IPS-NIHi11 (cell line): ENCODE data around the gene HACD3.
"Not testable (repeated sequence)": the region's sequence is repeated elsewhere in the genome, so short reads cannot be mapped to it uniquely, and the experiment has no call there.

Source experiments
- DNase-seq: peaks from one replicate; pipeline ENCODE4 v3.0.0; 2012; ENCODE audit warnings: mixed read lengths, low spot score

Gene HACD3

GRCh38 chr15:65550681-65551098 is 20.4 kb downstream of the HACD3 start:
- DNase-seq = no peak

DNA sequence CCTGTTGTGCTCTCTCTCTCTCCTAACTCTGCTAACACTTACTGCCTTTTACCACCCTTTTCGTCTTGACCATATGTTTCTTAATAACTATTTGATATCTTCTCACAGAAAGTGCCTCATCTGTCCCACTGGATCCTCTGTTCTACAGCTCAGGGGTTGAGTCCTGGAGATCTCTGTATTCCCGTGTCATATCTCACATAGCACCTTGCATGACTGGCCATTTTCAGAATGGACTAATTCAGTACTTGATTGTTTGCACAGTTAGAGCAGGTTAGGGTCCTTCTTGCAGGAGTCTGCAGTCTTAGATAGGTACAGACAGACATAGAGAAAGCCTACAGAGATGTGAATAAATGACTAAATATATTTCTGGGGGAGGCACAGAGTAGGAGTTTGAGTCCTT is 20.9 kb downstream of the HACD3 start:
- no peak for DNase-seq

GRCh38 chr15:65552851-65553250 is 22.6 kb downstream of the HACD3 start:
- DNase-seq = not testable (repeated sequence)

DNA sequence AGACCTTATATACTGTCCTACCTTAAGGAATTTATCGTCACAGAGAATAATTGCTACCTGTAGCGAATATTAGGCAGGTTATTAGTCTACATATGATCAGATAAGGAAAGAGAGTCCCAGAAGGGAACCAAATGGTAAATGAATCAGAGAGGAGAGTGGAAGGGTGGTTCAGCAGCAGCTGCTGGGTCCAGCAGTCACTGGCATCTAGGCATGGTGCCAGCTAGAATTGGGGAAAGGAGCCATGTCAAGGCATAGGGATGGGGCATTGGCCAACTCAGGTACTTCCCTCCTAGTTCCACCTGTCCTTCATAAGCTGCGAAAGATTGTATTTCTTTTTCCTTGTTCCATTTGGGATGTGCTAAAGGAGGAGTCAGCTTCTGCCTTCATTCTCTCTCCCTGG is 23.4 kb downstream of the HACD3 start:
- DNase-seq = no peak

- DNase-seq = no peak
These were observed 26.4 kb downstream of the HACD3 start for GRCh38 chr15:65556622-65557021.

GRCh38 chr15:65558336-65558735 is 28.1 kb downstream of the HACD3 start:
- no peak for DNase-seq

- DNase-seq = no peak
These were observed 28.9 kb downstream of the HACD3 start for GRCh38 chr15:65558997-65559760.

- DNase-seq = no peak
These were observed 29.7 kb downstream of the HACD3 start for GRCh38 chr15:65559941-65560340.

- DNase-seq = no peak
These were observed 31.7 kb downstream of the HACD3 start for GRCh38 chr15:65561934-65562333.

- no peak for DNase-seq
These were observed 39.5 kb downstream of the HACD3 start for GRCh38 chr15:65569728-65570127.

DNA sequence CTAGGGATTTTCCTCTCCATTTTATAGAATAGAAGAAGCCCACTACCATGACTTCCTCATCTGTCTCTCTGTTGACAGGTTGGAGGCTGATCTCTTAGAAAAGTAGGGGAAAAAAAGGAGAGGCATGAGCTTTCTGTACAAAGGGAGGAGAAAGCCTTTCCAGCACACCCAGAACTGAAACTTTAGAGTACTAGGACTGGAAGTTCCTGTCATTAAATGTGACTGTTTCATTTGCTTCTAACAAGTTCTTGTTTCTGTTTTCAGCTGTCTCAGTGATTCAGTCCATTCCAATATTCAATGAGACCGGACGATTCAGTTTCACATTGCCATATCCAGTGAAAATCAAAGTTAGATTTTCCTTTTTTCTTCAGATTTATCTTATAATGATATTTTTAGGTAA is 41.7 kb downstream of the HACD3 start:
- DNase-seq = no peak

- DNase-seq = no peak
These were observed 46.4 kb downstream of the HACD3 start for GRCh38 chr15:65576664-65577063.

- DNase-seq = no peak
These were observed 47.1 kb downstream of the HACD3 start for GRCh38 chr15:65577129-65577996.

DNA sequence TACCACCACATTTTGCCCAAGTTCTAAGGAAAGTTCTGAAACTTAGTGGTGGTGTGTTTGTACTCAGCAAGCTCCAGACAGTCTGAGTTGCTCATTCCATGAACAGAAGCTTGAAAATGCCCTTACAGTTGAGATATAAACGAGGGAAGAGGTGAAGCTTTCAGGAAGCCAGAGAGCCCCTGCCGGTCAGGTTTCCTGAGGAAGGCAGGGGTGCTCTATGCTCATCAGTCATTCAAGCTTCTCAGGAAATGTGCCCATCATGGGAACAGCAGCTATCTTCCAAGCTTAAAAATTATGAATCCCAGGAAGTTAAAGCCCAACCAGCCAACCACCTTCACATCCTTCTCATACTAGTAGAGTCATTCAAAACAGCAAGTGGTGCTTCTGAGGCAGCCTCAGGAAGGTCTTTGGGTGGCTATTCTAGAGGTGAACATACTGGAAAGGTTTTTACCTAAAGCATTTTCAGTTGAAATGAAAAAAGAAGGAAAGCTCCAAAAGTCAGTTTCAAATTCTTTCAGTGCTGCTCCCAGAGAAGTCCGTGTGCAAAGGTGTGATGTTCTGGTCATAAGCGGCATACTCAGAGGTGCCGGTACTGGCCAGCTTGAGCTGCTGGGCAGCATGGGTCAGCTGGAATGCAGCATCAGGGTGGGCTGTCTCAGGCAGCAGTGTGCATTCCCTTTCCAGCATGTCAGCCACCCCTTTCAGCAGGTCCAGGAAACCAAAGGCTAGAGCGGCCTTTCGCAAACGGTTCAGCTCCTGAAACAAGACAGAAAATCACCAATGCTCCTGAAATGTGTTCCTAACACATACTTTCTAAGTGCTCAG is 48.9 kb downstream of the HACD3 start:
- peak; percentile 18 for DNase-seq

GRCh38 chr15:65579762-65580161 is 49.5 kb downstream of the HACD3 start:
- no peak for DNase-seq

DNA sequence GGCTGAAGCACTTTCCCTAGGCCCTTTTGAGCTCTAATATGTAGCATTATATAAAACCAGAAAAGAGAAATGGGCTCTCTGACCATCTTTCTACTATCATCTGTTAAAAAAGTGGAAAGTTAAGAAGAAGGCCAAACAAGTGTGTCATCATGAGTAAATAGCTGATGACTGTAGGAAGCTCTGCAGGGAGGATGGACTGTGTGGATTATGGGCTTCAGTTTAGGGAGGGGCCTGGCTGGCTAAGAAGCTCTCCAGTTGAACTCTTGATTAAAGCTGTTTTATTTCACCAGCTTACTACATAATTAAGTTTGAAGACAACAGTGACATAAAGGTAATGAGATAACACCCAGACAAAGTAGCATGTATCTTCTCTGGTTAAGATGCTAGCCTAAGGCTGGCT is 50.0 kb downstream of the HACD3 start:
- no peak for DNase-seq

DNA sequence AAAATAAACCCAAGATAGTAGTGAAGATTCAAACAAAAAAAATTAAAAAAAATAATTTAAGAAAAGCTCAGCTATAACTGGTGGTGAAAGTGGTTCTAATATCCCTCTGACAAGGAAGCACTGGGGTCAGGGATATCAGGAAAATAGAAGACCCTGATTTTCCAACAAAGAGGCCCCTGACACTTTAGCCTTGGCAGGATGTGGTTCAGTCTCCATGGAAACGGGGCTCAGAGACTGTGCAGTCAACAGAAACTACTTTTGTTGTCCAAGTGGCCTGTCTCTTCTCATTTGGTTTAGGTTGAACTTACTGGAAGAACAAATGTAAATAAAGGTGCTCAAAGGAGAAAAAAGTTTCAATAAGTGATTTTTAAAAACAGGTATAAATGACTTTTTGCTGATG is 53.4 kb downstream of the HACD3 start:
- no peak for DNase-seq

- no peak for DNase-seq
These were observed 54.0 kb downstream of the HACD3 start for GRCh38 chr15:65584241-65584640.

DNA sequence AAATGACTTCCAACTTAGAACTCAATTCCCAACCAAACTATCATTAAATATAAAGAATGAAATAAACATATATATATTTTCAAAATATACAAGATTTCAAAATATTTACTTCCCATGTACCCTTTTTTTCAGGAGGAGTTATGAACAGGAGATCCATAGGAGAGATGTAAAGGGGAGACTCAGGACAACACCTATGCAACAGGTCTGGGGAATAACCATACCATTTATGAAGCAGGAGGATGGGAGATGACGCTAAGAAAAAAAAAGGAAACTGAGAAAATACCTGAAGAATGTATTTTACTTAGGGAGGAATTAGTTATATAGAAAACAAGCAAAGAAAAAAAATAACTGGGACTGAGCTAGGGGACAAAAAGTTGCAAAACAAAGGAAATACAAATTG is 56.8 kb downstream of the HACD3 start:
- DNase-seq = no peak

- peak; percentile 39 for DNase-seq
These were observed 65.7 kb downstream of the HACD3 start for GRCh38 chr15:65595960-65596359.

DNA sequence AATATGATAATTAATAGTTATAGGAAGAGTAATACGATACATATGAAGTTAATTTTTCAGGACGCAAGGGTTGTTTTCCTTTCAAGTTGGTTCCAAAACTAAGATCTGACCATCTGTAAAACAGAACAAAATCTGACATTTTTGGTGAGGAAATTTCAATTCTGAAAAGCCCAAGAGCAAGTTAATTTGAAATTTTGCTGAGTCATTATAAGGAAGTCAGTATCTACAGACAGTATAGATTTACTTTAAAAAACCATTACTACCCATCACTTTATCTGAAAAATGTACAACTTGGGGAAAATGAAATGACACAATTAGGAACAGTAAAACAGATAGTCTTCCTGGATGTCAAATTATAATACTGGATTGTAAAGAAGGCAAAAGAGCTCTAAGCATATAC is 68.2 kb downstream of the HACD3 start:
- no peak for DNase-seq

GRCh38 chr15:65599677-65600076 is 69.4 kb downstream of the HACD3 start:
- no peak for DNase-seq
